Stimulated activated CD4-positive, alpha-beta T cell treated with anti-CD3 and anti-CD28 coated beads, Interleukin-1b, Interleukin-23, amount 100 ng/mL, for 1 hour (primary cell): Measurements from ENCODE around the gene PRDM13.
"Not testable (repeated sequence)": the region's sequence is repeated elsewhere in the genome, so short reads cannot be mapped to it uniquely, and the experiment has no call there.

Source experiments
- DNase-seq, 2 donors: peaks; one replicate each; pipeline ENCODE4 v3.0.0-alpha.2; 2020; ENCODE audit warnings: low read depth in 2 of 2

Gene PRDM13

GRCh38 chr6:99629293-99629692 is 22.7 kb downstream of the PRDM13 start:
- DNase-seq = no peak

DNA sequence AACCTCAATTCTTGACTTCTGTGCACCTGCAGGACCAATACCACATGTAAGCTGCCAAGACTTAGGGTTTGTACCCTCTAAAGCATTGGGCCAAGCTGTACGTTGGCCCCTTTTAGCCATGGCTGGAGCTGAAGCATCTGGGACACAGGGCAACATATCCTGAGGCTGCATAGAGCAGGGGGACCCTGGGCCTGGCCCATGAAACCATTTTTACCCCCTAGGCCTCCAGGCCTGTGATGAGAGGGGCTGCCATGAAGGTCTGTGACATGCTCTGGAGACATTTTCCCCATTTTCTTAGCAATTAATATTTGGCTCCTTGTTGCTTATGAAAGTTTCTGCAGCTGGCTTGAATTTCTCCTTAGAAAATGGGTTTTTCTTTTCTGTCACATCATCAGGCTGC is 31.0 kb downstream of the PRDM13 start:
- DNase-seq = no peak

DNA sequence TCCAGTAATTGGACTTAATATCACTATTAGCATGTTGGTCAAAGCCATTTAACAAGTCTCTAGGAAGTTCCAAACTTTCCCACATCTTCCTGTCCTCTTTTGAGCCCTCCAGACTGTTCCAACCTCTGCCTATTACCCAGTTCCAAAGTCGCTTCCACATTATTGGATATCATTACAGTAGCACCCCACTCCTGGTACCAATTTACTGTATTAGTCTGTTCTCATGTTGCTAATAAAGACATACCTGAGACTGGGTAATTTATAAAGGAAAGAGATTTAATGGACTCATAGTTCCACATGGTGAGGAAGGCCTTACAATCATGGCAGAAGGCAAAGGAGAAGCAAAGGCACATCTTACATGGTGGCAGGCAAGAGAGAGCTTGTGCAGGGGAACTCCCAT is 31.7 kb downstream of the PRDM13 start:
- DNase-seq = not testable (repeated sequence)

DNA sequence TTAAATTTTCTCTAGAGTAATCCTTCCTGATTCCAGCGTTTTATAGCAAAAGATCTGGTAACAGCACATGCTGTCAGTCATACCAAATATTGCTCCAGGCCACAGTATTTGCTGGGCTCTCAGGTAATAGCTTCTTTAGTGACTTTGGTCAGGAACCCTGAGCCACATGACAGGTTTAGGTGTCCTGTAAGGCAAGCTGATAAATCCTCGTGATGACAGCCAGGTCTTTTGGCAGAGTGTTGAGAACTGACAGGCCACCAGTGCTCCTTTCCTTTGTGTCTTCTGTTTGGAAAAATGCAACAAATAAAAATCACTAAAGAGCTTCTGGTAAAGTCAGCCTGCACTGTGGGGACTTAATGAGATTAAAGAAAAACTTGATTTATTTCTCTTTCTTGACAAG is 34.6 kb downstream of the PRDM13 start:
- no peak for DNase-seq

DNA sequence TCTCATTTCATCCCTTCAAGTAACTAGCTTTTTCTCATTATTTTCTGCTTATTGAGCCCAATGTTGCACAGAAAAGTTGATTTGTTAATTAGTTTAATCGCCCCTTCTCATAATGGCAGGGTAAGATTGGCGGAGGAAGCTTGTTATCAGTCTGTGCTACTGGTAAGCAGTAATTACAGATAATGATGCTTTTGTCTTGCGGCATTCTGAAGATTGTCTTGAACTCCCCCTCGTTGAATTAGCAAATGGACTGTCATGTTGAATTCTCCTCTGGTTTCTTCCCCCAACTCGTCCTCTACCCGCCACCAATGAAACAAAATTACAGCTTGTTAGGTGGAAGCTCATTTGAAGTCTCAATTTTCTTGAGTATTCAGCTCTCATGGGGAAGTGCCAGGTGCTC is 39.4 kb downstream of the PRDM13 start:
- DNase-seq = no peak

GRCh38 chr6:99650091-99650571 is 43.5 kb downstream of the PRDM13 start:
- DNase-seq = not testable (repeated sequence)

DNA sequence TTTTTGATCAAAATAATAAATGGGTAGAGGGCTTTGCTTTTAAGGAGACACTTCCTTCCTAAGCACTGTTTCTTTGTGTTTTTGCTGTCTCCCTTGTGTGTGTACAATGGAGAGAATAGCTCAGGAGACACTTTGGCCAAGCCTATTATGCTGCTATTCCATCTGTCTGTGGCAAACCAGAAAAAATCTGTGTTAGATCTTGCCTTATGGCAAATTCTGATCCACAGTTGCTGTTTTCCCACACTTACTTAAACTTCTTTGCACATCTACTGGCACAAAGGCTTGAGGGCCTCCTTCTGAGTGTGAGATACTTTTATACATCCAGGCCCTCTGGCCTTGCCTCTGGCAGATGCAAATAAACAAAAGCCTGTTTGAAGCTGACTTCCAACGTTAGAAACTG is 53.6 kb downstream of the PRDM13 start:
- DNase-seq = no peak

DNA sequence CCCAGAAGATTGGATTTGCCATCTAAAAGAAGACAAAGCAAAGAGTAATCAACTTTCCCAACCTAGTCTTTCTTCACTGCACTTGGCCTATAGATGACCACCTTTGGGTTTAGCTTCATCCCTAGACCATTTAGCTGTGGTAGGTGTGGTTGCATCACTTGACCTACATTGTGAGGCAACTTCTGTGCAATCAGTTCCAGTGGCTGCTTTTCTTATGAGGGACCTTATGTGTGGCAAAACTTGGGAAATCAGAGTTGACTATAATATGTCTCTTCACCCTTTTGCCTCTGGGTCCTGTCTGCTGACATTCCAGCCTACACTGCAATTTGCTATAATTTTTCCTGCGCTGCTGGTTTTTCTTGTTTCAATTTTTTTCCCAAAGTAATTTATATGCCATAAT is 55.2 kb downstream of the PRDM13 start:
- DNase-seq = no peak

DNA sequence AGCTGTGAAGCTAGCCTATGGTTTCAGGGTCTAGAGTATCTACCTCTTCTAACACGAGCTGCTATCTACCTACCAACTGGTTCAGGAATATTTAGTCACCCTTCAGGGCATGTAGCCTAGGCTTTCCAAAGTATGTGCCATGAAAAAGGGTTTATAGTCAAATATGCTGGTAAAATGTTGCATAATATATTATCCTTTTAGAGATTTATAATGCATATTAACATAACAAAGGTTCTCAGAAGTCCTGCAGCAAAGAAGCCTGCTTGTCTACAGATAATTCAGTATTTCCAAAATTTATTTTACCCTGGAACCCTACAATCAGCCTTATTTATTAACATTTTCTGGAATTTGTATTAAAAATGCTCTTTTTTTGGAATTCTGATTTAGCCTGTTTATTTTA is 56.0 kb downstream of the PRDM13 start:
- no peak for DNase-seq
